H1 (cell line): ENCODE data around the gene OVOL3. TPM values are rescaled to one million over a fixed set of nuclear protein-coding genes. Genes with fewer than 3 reads are reported as not detected.

Source experiments
- CBX8 ChIP-seq: fragments of 300-800, 300-1000 bp; sonication (generic); IDR thresholded peaks from 2 replicates; pipeline ENCODE4 v1.7.1; 2016; ENCODE audit warnings: low read depth, low read length, borderline replicate concordance
- CHD7 ChIP-seq: fragments of 300-600 bp; sonication (generic); IDR thresholded peaks from 2 replicates; pipeline ENCODE4 v1.7.1; 2012; ENCODE audit warnings: low read length, moderate library complexity, mild to moderate bottlenecking, inconsistent platforms; ENCODE audit not compliant: insufficient replicate concordance
- CTCF ChIP-seq, 3 experiments: IDR thresholded peaks; 1 replicate in 2 of 3; 2 replicates in 1 of 3; pipeline versions ENCODE4 v1.5.1 to v1.6.1; 2011; ENCODE audit warnings: low read length in 3 of 3, mild to moderate bottlenecking in 3 of 3, inconsistent platforms in 2 of 3, low read depth in 1 of 3, moderate library complexity in 1 of 3; ENCODE audit not compliant: insufficient read depth in 1 of 3; ENCODE audit errors: control extremely low read depth in 1 of 3
- GTF2F1 ChIP-seq: IDR thresholded peaks from 2 replicates; pipeline ENCODE4 v1.6.1; 2012; ENCODE audit warnings: low read depth, low read length, improper control_type of control experiment, borderline replicate concordance
- POLR2AphosphoS5 ChIP-seq: IDR thresholded peaks from 2 replicates; pipeline ENCODE4 v1.6.1; 2011; ENCODE audit warnings: low read depth, low read length
- ZNF274 ChIP-seq: IDR thresholded peaks from 2 replicates; pipeline ENCODE4 v1.7.0; 2012; ENCODE audit warnings: low read length, borderline replicate concordance; ENCODE audit errors: extremely low read depth
- polyA plus RNA-seq, 7 experiments: library from polyadenylated mRNA; depleted of rRNA in 3 of 7; stranded (reverse) in 5 of 7; unstranded in 2 of 7; fragments of >200 nt in 5 of 7; fragments of 200-250 nt in 2 of 7; gene quantifications; 1 replicate in 5 of 7; 2 replicates in 1 of 7; 4 replicates in 1 of 7; pipeline versions ENCODE4 v1.2.1 to v1.2.3, GENCODE V29; 2011 to 2013; ENCODE audit warnings: missing spikeins in 2 of 7, mixed read lengths in 2 of 7
- total RNA-seq: library from RNA; stranded (reverse); fragmentation: NEBNext Ultra II Directional; extraction: Animal tissue kit (Norgen Biotek cat#: 25700); gene quantifications from 2 replicates; pipeline ENCODE4 v1.2.1, GENCODE V29; 2021

Gene OVOL3
- total and polyA plus RNA-seq, 2 of the 8 experiments (the other 6 are each of a cell fraction or from before 2014, with no cell fraction given), result 0.45 TPM; not detected in 1

DNA sequence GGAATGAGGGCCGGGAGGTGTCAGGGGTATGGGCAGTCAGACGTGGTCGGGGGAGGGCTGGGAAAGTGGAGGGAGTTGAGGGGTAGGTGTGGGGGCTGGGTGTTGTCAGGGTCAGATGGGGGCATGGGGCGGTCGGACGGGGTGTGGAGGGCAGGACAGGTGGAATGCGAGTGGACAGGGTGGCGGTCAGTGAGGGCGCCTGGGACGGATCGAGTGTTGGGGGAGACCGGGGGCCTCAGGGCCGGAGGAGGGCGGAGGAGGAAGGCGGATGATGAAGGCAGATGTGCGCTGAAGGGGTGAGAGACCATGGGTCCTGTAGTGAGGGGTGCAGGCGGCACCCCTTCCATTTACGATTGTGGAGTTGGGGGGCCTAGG lies 10.0 kb downstream of the OVOL3 start (continued):
- no peak for TF ChIP-seq CHD7
- no peak for TF ChIP-seq POLR2AphosphoS5
- TF ChIP-seq CBX8, result no peak
- no peak for TF ChIP-seq GTF2F1
- no peak for TF ChIP-seq ZNF274
- no peak for TF ChIP-seq CTCF (IDR thresholded peaks at IDR 0.05; ENCODE audit: control extremely low read depth in 1 of 3, insufficient read depth in 1 of 3, low read depth in 1 of 3, low read length in 3 of 3)
